ENCODE results near the gene TBCD.
A peak's percentile ranks its signal among the peaks of the same experiment; 100 is the strongest.

TBCD gene

GRCh38 chr17:82854226-82854625 is 102.4 kb downstream of the TBCD start:
- DNase-seq (ENCODE audit: low read depth), result no peak

GRCh38 chr17:82856361-82856760 is 104.5 kb downstream of the TBCD start:
- Histone ChIP-seq H3K4me3 (ENCODE audit: low read length) (no peak overlapping the region), H3K36me3 (ENCODE audit: control insufficient read depth, insufficient read depth, low read length, severe bottlenecking) (peaks cover 4% of the 10 kb centered on the region), H3K27me3 (replicated peaks; ENCODE audit: control insufficient read depth, insufficient read depth, low read length) (no peaks in the 10 kb centered on the region), H3K9ac (ENCODE audit: low read length) (no peak overlapping the region), H3K9me3 (ENCODE audit: control insufficient read depth, low read length) (no peaks in the 10 kb centered on the region), H3K4me1 (ENCODE audit: control insufficient read depth, insufficient read depth, low read length) (peaks cover 9% of the 10 kb centered on the region)
- no peak for DNase-seq (ENCODE audit: low read depth)

More at GRCh38 chr17:82854226-82854625, 102.4 kb downstream of the TBCD start:
- Histone ChIP-seq H3K36me3 (ENCODE audit: control insufficient read depth, insufficient read depth, low read length, severe bottlenecking) (peaks cover 4% of the 10 kb centered on the region), H3K4me3 (ENCODE audit: low read length) (no peak overlapping the region), H3K4me1 (ENCODE audit: control insufficient read depth, insufficient read depth, low read length) (no peaks in the 10 kb centered on the region), H3K9me3 (ENCODE audit: control insufficient read depth, low read length) (no peaks in the 10 kb centered on the region), H3K27me3 (replicated peaks; ENCODE audit: control insufficient read depth, insufficient read depth, low read length) (no peaks in the 10 kb centered on the region), H3K9ac (ENCODE audit: low read length) (no peak overlapping the region)

- Histone ChIP-seq H3K9ac (ENCODE audit: low read length) (no peak overlapping the region), H3K4me3 (ENCODE audit: low read length) (no peak overlapping the region), H3K9me3 (ENCODE audit: control insufficient read depth, low read length) (no peaks in the 10 kb centered on the region), H3K36me3 (ENCODE audit: control insufficient read depth, insufficient read depth, low read length, severe bottlenecking) (peaks cover 4% of the 10 kb centered on the region), H3K4me1 (ENCODE audit: control insufficient read depth, insufficient read depth, low read length) (peaks cover 9% of the 10 kb centered on the region), H3K27me3 (replicated peaks; ENCODE audit: control insufficient read depth, insufficient read depth, low read length) (no peaks in the 10 kb centered on the region)
- DNase-seq (ENCODE audit: low read depth), result no peak
Observed at GRCh38 chr17:82858376-82859126, 106.7 kb downstream of the TBCD start.

- Histone ChIP-seq H3K4me1 (ENCODE audit: control insufficient read depth, insufficient read depth, low read length) (peaks cover 15% of the 10 kb centered on the region), H3K27me3 (replicated peaks; ENCODE audit: control insufficient read depth, insufficient read depth, low read length) (no peaks in the 10 kb centered on the region), H3K36me3 (ENCODE audit: control insufficient read depth, insufficient read depth, low read length, severe bottlenecking) (no peaks in the 10 kb centered on the region), H3K4me3 (ENCODE audit: low read length) (no peak overlapping the region), H3K9me3 (ENCODE audit: control insufficient read depth, low read length) (no peaks in the 10 kb centered on the region), H3K9ac (ENCODE audit: low read length) (no peak overlapping the region)
- DNase-seq (ENCODE audit: low read depth), result peak; percentile 65
Observed at GRCh38 chr17:82859431-82860403, 107.9 kb downstream of the TBCD start.

GRCh38 chr17:82860606-82861392 is 108.9 kb downstream of the TBCD start:
- no peaks in the 10 kb centered on the region for H3K9me3 ChIP-seq (ENCODE audit: control insufficient read depth, low read length)
- H3K9ac ChIP-seq (ENCODE audit: low read length), result no peak overlapping the region
- no peak overlapping the region for H3K4me3 ChIP-seq (ENCODE audit: low read length)
- peaks cover 15% of the 10 kb centered on the region for H3K4me1 ChIP-seq (ENCODE audit: control insufficient read depth, insufficient read depth, low read length)
- no peak for DNase-seq (ENCODE audit: low read depth)
- H3K27me3 ChIP-seq (replicated peaks; ENCODE audit: control insufficient read depth, insufficient read depth, low read length), result no peaks in the 10 kb centered on the region
- no peaks in the 10 kb centered on the region for H3K36me3 ChIP-seq (ENCODE audit: control insufficient read depth, insufficient read depth, low read length, severe bottlenecking)

GRCh38 chr17:82861393-82861775 is 109.5 kb downstream of the TBCD start:
- H3K27me3 ChIP-seq (replicated peaks; ENCODE audit: control insufficient read depth, insufficient read depth, low read length), result no peaks in the 10 kb centered on the region
- H3K9me3 ChIP-seq (ENCODE audit: control insufficient read depth, low read length), result no peaks in the 10 kb centered on the region
- no peak for DNase-seq (ENCODE audit: low read depth)
- no peak overlapping the region for H3K9ac ChIP-seq (ENCODE audit: low read length)
- H3K36me3 ChIP-seq (ENCODE audit: control insufficient read depth, insufficient read depth, low read length, severe bottlenecking), result no peaks in the 10 kb centered on the region
- peaks cover 15% of the 10 kb centered on the region for H3K4me1 ChIP-seq (ENCODE audit: control insufficient read depth, insufficient read depth, low read length)
- H3K4me3 ChIP-seq (ENCODE audit: low read length), result no peak overlapping the region

GRCh38 chr17:82862191-82862590 is 110.3 kb downstream of the TBCD start:
- peaks cover 23% of the 10 kb centered on the region for H3K4me1 ChIP-seq (ENCODE audit: control insufficient read depth, insufficient read depth, low read length)
- no peaks in the 10 kb centered on the region for H3K9me3 ChIP-seq (ENCODE audit: control insufficient read depth, low read length)
- H3K27me3 ChIP-seq (replicated peaks; ENCODE audit: control insufficient read depth, insufficient read depth, low read length), result no peaks in the 10 kb centered on the region
- no peak overlapping the region for H3K4me3 ChIP-seq (ENCODE audit: low read length)
- H3K9ac ChIP-seq (ENCODE audit: low read length), result no peak overlapping the region
- no peak for DNase-seq (ENCODE audit: low read depth)
- no peaks in the 10 kb centered on the region for H3K36me3 ChIP-seq (ENCODE audit: control insufficient read depth, insufficient read depth, low read length, severe bottlenecking)

- Histone ChIP-seq H3K4me3 (ENCODE audit: low read length) (no peak overlapping the region), H3K9me3 (ENCODE audit: control insufficient read depth, low read length) (no peaks in the 10 kb centered on the region), H3K4me1 (ENCODE audit: control insufficient read depth, insufficient read depth, low read length) (peaks cover 25% of the 10 kb centered on the region), H3K9ac (ENCODE audit: low read length) (no peak overlapping the region), H3K27me3 (replicated peaks; ENCODE audit: control insufficient read depth, insufficient read depth, low read length) (no peaks in the 10 kb centered on the region), H3K36me3 (ENCODE audit: control insufficient read depth, insufficient read depth, low read length, severe bottlenecking) (no peaks in the 10 kb centered on the region)
- DNase-seq (ENCODE audit: low read depth), result no peak
Observed at GRCh38 chr17:82862737-82863382, 111.0 kb downstream of the TBCD start.

- Histone ChIP-seq H3K9me3 (ENCODE audit: control insufficient read depth, low read length) (no peaks in the 10 kb centered on the region), H3K4me1 (ENCODE audit: control insufficient read depth, insufficient read depth, low read length) (peaks cover 25% of the 10 kb centered on the region)
Observed at GRCh38 chr17:82863383-82863940, 111.6 kb downstream of the TBCD start.

GRCh38 chr17:82863941-82864712 is 112.3 kb downstream of the TBCD start:
- DNase-seq (ENCODE audit: low read depth), result peak; percentile 59
- no peaks in the 10 kb centered on the region for H3K36me3 ChIP-seq (ENCODE audit: control insufficient read depth, insufficient read depth, low read length, severe bottlenecking)
- H3K4me3 ChIP-seq (ENCODE audit: low read length), result no peak overlapping the region
- no peaks in the 10 kb centered on the region for H3K27me3 ChIP-seq (replicated peaks; ENCODE audit: control insufficient read depth, insufficient read depth, low read length)
- H3K4me1 ChIP-seq (ENCODE audit: control insufficient read depth, insufficient read depth, low read length), result peaks cover 25% of the 10 kb centered on the region
- no peak overlapping the region for H3K9ac ChIP-seq (ENCODE audit: low read length)
- no peaks in the 10 kb centered on the region for H3K9me3 ChIP-seq (ENCODE audit: control insufficient read depth, low read length)

More at GRCh38 chr17:82863383-82863940, 111.6 kb downstream of the TBCD start:
- Histone ChIP-seq H3K4me3 (ENCODE audit: low read length) (no peak overlapping the region), H3K36me3 (ENCODE audit: control insufficient read depth, insufficient read depth, low read length, severe bottlenecking) (no peaks in the 10 kb centered on the region), H3K27me3 (replicated peaks; ENCODE audit: control insufficient read depth, insufficient read depth, low read length) (no peaks in the 10 kb centered on the region), H3K9ac (ENCODE audit: low read length) (no peak overlapping the region)
- DNase-seq (ENCODE audit: low read depth), result no peak

Measured in adipocyte (in vitro differentiated cells).